ENCODE measurements around the gene HTR3C. TPM values are rescaled to one million over a fixed set of nuclear protein-coding genes. Genes with fewer than 3 reads are reported as not detected.

Gene HTR3C
- total RNA-seq, 2 experiments from 2014 or later: not detected

- no peaks in the 10 kb centered on the region for H3K9me3 ChIP-seq (ENCODE audit: low read length)
- no peak overlapping the region for H3K4me3 ChIP-seq (ENCODE audit: low read depth, low read length, poor library complexity, severe bottlenecking)
- ChIA-PET POLR2A (interaction anchor here (0.7 kb wide), 1 partner anchor 113 kb away, joined by 3 read pairs; no protein-coding TSS in a partner anchor), CTCF (ENCODE audit: unreplicated experiment) (no interaction called here)
- H3K79me2 ChIP-seq (ENCODE audit: insufficient read depth, low read depth, low read length): no peaks in the 10 kb centered on the region
- H3K4me1 ChIP-seq (ENCODE audit: insufficient read depth, low read length, poor library complexity, severe bottlenecking): no peaks in the 10 kb centered on the region
- H4K20me1 ChIP-seq (ENCODE audit: insufficient read depth, low read length): no peaks in the 10 kb centered on the region
- H2AFZ ChIP-seq (ENCODE audit: low read length): no peak overlapping the region
- no peak for TF ChIP-seq EZH2phosphoT487 (IDR thresholded peaks at IDR 0.05; ENCODE audit: borderline replicate concordance, low read depth, low read length)
- no peak for TF ChIP-seq CTCF (conservative IDR thresholded peaks at IDR 0.05; ENCODE audit: low read length)
- H3K27ac ChIP-seq (ENCODE audit: low read depth, low read length, poor library complexity, severe bottlenecking): no peak overlapping the region
- no peak for DNase-seq (ENCODE audit: low spot score)
- no TSS peak for BruUV-seq (replicated peaks)
- no peak overlapping the region for H3K4me2 ChIP-seq (ENCODE audit: low read length)
- H3K9me2 ChIP-seq (ENCODE audit: insufficient read depth, low read length): no peaks in the 10 kb centered on the region
- intact Hi-C loops (cut with micrococcal nuclease; ENCODE audit: unreplicated experiment): no loop called here
- no peaks in the 10 kb centered on the region for H3K36me3 ChIP-seq (ENCODE audit: insufficient read depth, low read length)
These were observed 26.0 kb downstream of the HTR3C start for GRCh38 chr3:184078851-184079250.

GRCh38 chr3:184081116-184081830 is 28.4 kb downstream of the HTR3C start:
- intact Hi-C loops (cut with micrococcal nuclease; ENCODE audit: unreplicated experiment): no loop called here
- no peak overlapping the region for H3K27ac ChIP-seq (ENCODE audit: low read depth, low read length, poor library complexity, severe bottlenecking)
- no peak for DNase-seq (ENCODE audit: low spot score)
- no peak overlapping the region for H2AFZ ChIP-seq (ENCODE audit: low read length)
- no peak overlapping the region for H3K4me3 ChIP-seq (ENCODE audit: low read depth, low read length, poor library complexity, severe bottlenecking)
- CTCF ChIA-PET (ENCODE audit: unreplicated experiment): no interaction called here
- H3K9me3 ChIP-seq (ENCODE audit: low read length): no peaks in the 10 kb centered on the region
- no peaks in the 10 kb centered on the region for H3K79me2 ChIP-seq (ENCODE audit: insufficient read depth, low read depth, low read length)
- H4K20me1 ChIP-seq (ENCODE audit: insufficient read depth, low read length): no peaks in the 10 kb centered on the region
- H3K36me3 ChIP-seq (ENCODE audit: insufficient read depth, low read length): no peaks in the 10 kb centered on the region
- TF ChIP-seq EZH2phosphoT487 (IDR thresholded peaks at IDR 0.05; ENCODE audit: borderline replicate concordance, low read depth, low read length) (no peak), CTCF (conservative IDR thresholded peaks at IDR 0.05; ENCODE audit: low read length) (no peak)
- no peak overlapping the region for H3K4me2 ChIP-seq (ENCODE audit: low read length)
- no TSS peak for BruUV-seq (replicated peaks)
- no peaks in the 10 kb centered on the region for H3K9me2 ChIP-seq (ENCODE audit: insufficient read depth, low read length)
- no peaks in the 10 kb centered on the region for H3K4me1 ChIP-seq (ENCODE audit: insufficient read depth, low read length, poor library complexity, severe bottlenecking)
- POLR2A ChIA-PET: interaction anchor here (0.6 kb wide), 1 partner anchor 92 kb away, joined by 3 read pairs; no protein-coding TSS in a partner anchor

GRCh38 chr3:184082034-184082433 is 29.2 kb downstream of the HTR3C start:
- DNase-seq (ENCODE audit: low spot score): no peak
- no peak overlapping the region for H3K4me3 ChIP-seq (ENCODE audit: low read depth, low read length, poor library complexity, severe bottlenecking)
- no peaks in the 10 kb centered on the region for H3K9me2 ChIP-seq (ENCODE audit: insufficient read depth, low read length)
- no peak overlapping the region for H3K4me2 ChIP-seq (ENCODE audit: low read length)
- CTCF ChIA-PET (ENCODE audit: unreplicated experiment): no interaction called here
- no peaks in the 10 kb centered on the region for H3K36me3 ChIP-seq (ENCODE audit: insufficient read depth, low read length)
- TF ChIP-seq EZH2phosphoT487 (IDR thresholded peaks at IDR 0.05; ENCODE audit: borderline replicate concordance, low read depth, low read length) (no peak), CTCF (conservative IDR thresholded peaks at IDR 0.05; ENCODE audit: low read length) (no peak)
- no peak overlapping the region for H3K27ac ChIP-seq (ENCODE audit: low read depth, low read length, poor library complexity, severe bottlenecking)
- H3K4me1 ChIP-seq (ENCODE audit: insufficient read depth, low read length, poor library complexity, severe bottlenecking): no peaks in the 10 kb centered on the region
- no TSS peak for BruUV-seq (replicated peaks)
- POLR2A ChIA-PET: no interaction called here
- no peaks in the 10 kb centered on the region for H3K9me3 ChIP-seq (ENCODE audit: low read length)
- no peaks in the 10 kb centered on the region for H3K79me2 ChIP-seq (ENCODE audit: insufficient read depth, low read depth, low read length)
- intact Hi-C loops (cut with micrococcal nuclease; ENCODE audit: unreplicated experiment): no loop called here
- H4K20me1 ChIP-seq (ENCODE audit: insufficient read depth, low read length): no peaks in the 10 kb centered on the region
- H2AFZ ChIP-seq (ENCODE audit: low read length): no peak overlapping the region
